ENCODE measurements around the gene FAM83C.

FAM83C gene

DNA sequence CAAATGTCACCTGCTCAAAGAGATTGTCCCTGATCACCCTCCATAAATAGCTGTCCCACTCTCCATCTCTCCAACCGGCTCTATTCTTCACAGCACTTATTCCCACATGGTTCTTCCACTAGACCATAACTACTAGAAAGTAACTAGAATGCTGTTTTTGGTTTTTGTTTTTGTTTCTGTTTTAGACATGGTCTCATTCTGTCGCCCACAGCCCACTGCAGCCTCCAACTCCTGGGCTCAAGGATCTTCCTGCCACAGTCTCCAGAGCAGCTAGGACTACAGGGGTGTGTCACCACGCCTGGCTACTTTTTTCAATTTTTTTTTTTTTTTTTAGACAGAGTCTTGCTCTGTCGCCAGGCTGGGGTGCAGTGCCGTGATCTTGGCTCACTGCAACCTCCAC lies 53.5 kb downstream of the FAM83C start:
- Histone ChIP-seq H3K4me3 (ENCODE audit: severe bottlenecking) (no peak overlapping the region), H3K27me3 (ENCODE audit: insufficient read depth, poor library complexity, severe bottlenecking) (no peaks in the 10 kb centered on the region), H3K36me3 (ENCODE audit: low read depth) (no peaks in the 10 kb centered on the region), H3K4me1 (ENCODE audit: insufficient read depth, poor library complexity, severe bottlenecking) (no peaks in the 10 kb centered on the region), H3K9me3 (ENCODE audit: severe bottlenecking) (no peaks in the 10 kb centered on the region), H3K27ac (ENCODE audit: poor library complexity, severe bottlenecking) (no peak overlapping the region)
- DNase-seq (ENCODE audit: low spot score) (no peak), ATAC-seq (ENCODE audit: low read depth) (no peak)
- TF ChIP-seq, protein P1, sequence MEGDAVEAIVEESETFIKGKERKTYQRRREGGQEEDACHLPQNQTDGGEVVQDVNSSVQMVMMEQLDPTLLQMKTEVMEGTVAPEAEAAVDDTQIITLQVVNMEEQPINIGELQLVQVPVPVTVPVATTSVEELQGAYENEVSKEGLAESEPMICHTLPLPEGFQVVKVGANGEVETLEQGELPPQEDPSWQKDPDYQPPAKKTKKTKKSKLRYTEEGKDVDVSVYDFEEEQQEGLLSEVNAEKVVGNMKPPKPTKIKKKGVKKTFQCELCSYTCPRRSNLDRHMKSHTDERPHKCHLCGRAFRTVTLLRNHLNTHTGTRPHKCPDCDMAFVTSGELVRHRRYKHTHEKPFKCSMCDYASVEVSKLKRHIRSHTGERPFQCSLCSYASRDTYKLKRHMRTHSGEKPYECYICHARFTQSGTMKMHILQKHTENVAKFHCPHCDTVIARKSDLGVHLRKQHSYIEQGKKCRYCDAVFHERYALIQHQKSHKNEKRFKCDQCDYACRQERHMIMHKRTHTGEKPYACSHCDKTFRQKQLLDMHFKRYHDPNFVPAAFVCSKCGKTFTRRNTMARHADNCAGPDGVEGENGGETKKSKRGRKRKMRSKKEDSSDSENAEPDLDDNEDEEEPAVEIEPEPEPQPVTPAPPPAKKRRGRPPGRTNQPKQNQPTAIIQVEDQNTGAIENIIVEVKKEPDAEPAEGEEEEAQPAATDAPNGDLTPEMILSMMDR (IDR thresholded peaks at IDR 0.05; ENCODE audit: poor library complexity, severe bottlenecking) = no peak

GRCh38 chr20:35238170-35238569 lies 54.1 kb downstream of the FAM83C start:
- H3K4me3 ChIP-seq (ENCODE audit: severe bottlenecking) = no peak overlapping the region
- DNase-seq (ENCODE audit: low spot score) = no peak

GRCh38 chr20:35237486-35237885 lies 54.7 kb downstream of the FAM83C start:
- H3K27ac ChIP-seq (ENCODE audit: poor library complexity, severe bottlenecking) = no peak overlapping the region
- H3K9me3 ChIP-seq (ENCODE audit: severe bottlenecking) = no peaks in the 10 kb centered on the region
- TF ChIP-seq, protein P1 (IDR thresholded peaks at IDR 0.05; ENCODE audit: poor library complexity, severe bottlenecking) = no peak
- no peak overlapping the region for H3K4me3 ChIP-seq (ENCODE audit: severe bottlenecking)
- DNase-seq (ENCODE audit: low spot score) (no peak), ATAC-seq (ENCODE audit: low read depth) (peak; percentile 46; the same call in 2 of the 3 replicates)
- no peaks in the 10 kb centered on the region for H3K27me3 ChIP-seq (ENCODE audit: insufficient read depth, poor library complexity, severe bottlenecking)
- no peaks in the 10 kb centered on the region for H3K36me3 ChIP-seq (ENCODE audit: low read depth)
- no peaks in the 10 kb centered on the region for H3K4me1 ChIP-seq (ENCODE audit: insufficient read depth, poor library complexity, severe bottlenecking)

More at GRCh38 chr20:35238170-35238569, 54.1 kb downstream of the FAM83C start:
- Histone ChIP-seq H3K36me3 (ENCODE audit: low read depth) (no peaks in the 10 kb centered on the region), H3K27ac (ENCODE audit: poor library complexity, severe bottlenecking) (no peak overlapping the region), H3K9me3 (ENCODE audit: severe bottlenecking) (no peaks in the 10 kb centered on the region), H3K27me3 (ENCODE audit: insufficient read depth, poor library complexity, severe bottlenecking) (no peaks in the 10 kb centered on the region), H3K4me1 (ENCODE audit: insufficient read depth, poor library complexity, severe bottlenecking) (no peaks in the 10 kb centered on the region)
- TF ChIP-seq, protein P1 (IDR thresholded peaks at IDR 0.05; ENCODE audit: poor library complexity, severe bottlenecking) = no peak
- no peak for ATAC-seq (ENCODE audit: low read depth)

DNA sequence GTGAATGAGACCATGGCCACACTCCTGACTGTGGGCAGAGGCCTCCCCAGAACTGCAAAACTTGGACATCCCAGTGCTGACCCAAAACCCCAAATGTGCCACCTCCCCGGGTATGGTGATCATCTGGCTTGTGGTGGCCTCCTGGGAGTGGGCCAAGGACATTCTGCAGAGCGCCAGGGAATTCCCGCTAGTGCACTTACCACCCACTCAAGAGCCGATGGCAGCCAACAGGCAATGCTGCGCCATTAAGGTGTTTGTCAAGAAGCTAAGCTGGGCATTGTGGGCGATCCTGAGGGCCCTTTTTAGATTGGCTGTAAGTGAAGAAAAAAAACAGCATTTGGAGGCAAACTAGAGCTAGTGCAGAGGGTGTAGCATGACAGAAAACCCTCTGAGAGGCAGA lies 56.3 kb downstream of the FAM83C start:
- Histone ChIP-seq H3K27ac (ENCODE audit: poor library complexity, severe bottlenecking) (no peak overlapping the region), H3K9me3 (ENCODE audit: severe bottlenecking) (no peaks in the 10 kb centered on the region), H3K36me3 (ENCODE audit: low read depth) (no peaks in the 10 kb centered on the region), H3K27me3 (ENCODE audit: insufficient read depth, poor library complexity, severe bottlenecking) (no peaks in the 10 kb centered on the region), H3K4me1 (ENCODE audit: insufficient read depth, poor library complexity, severe bottlenecking) (no peaks in the 10 kb centered on the region), H3K4me3 (ENCODE audit: severe bottlenecking) (no peak overlapping the region)
- peak; percentile 74 for DNase-seq (ENCODE audit: low spot score)
- TF ChIP-seq, protein P1 (IDR thresholded peaks at IDR 0.05; ENCODE audit: poor library complexity, severe bottlenecking) = no peak
- ATAC-seq (ENCODE audit: low read depth) = no peak

Measured in RWPE2 (cell line).